ENCODE data around the gene MPO. TPM values are rescaled to one million over a fixed set of nuclear protein-coding genes. Genes with fewer than 3 reads are reported as not detected.

The MPO gene
- total RNA-seq, 1 experiment from 2014 or later: not detected

Other genes starting within 250 kb of the MPO start
- gene DYNLL2, start 197.5 kb downstream of the MPO start, total RNA-seq (2021): 32.1 to 34.6 TPM (median 32.2 TPM) in 3 replicates
- 0.17 to 0.41 TPM (median 0.39 TPM) in 3 replicates for gene OR4D1, start 132.6 kb downstream of the MPO start, total RNA-seq (2021)
- gene OR4D2, start 114.0 kb downstream of the MPO start, total RNA-seq (2021): not detected in 3 replicates
- not detected in 3 replicates for gene EPX, start 88.2 kb downstream of the MPO start, total RNA-seq (2021)
- gene MKS1, start 61.7 kb downstream of the MPO start, total RNA-seq (2021): 18.6 to 24.2 TPM (median 18.9 TPM) in 3 replicates
- gene LPO, start 42.4 kb downstream of the MPO start, total RNA-seq (2021): 0.20 to 0.50 TPM (median 0.23 TPM) in 3 replicates
- 10.9 to 19.0 TPM (median 16.4 TPM) in 3 replicates for gene TSPOAP1, start 47.9 kb upstream of the MPO start, total RNA-seq (2021)
- 85.5 to 91.1 TPM (median 89.3 TPM) in 3 replicates for gene SUPT4H1, start 71.3 kb upstream of the MPO start, total RNA-seq (2021)
- 3.2 to 3.6 TPM (median 3.5 TPM) in 3 replicates for gene RNF43, start 136.6 kb upstream of the MPO start, total RNA-seq (2021)
- gene HSF5, start 207.5 kb upstream of the MPO start, total RNA-seq (2021): 0.07 to 0.11 TPM (median 0.09 TPM) in 3 replicates
- 30.2 to 32.5 TPM (median 30.8 TPM) in 3 replicates for gene MTMR4, start 233.7 kb upstream of the MPO start, total RNA-seq (2021)